CD14-positive monocyte (primary cell): Measurements from ENCODE around the gene DIPK1C. TPM values are rescaled to one million over a fixed set of nuclear protein-coding genes. Genes with fewer than 3 reads are reported as not detected.

Experiments used
- DNase-seq, 3 donors: peaks; one replicate each; pipeline ENCODE4 v3.0.0-alpha.2; 2011 to 2022
- H2AFZ ChIP-seq: 2 replicates; pipeline ENCODE4 v1.6.0; 2012; ENCODE audit warnings: mild to moderate bottlenecking, low read depth, low read length, inconsistent platforms; ENCODE audit not compliant: insufficient read depth, poor library complexity, severe bottlenecking
- H3K27ac ChIP-seq, 2 donors: 1 replicate in 1 of 2; 2 replicates in 1 of 2; pipeline ENCODE4 v1.5.1; 2012 to 2013; ENCODE audit warnings: low read length in 2 of 2, control low read depth in 1 of 2, inconsistent platforms in 1 of 2, low read depth in 1 of 2, mild to moderate bottlenecking in 1 of 2
- H3K27me3 ChIP-seq, 2 donors: one replicate each; pipeline versions ENCODE4 v1.6.0 to v1.6.1; 2011 to 2013; ENCODE audit warnings: low read length in 2 of 2; ENCODE audit not compliant: control insufficient read depth in 2 of 2, insufficient read depth in 2 of 2
- H3K36me3 ChIP-seq, 2 donors: replicated peaks in 1 of 2; 1 replicate in 1 of 2; 2 replicates in 1 of 2; pipeline versions ENCODE4 v1.5.1 to v1.6.1; 2012 to 2013; ENCODE audit warnings: low read length in 2 of 2, control low read depth in 1 of 2, inconsistent platforms in 1 of 2, mild to moderate bottlenecking in 1 of 2; ENCODE audit not compliant: insufficient read depth in 2 of 2, control insufficient read depth in 1 of 2
- H3K4me1 ChIP-seq, 2 donors: 1 replicate in 1 of 2; 2 replicates in 1 of 2; pipeline versions ENCODE4 v1.5.1 to v1.6.1; 2012 to 2013; ENCODE audit warnings: low read length in 2 of 2, control low read depth in 1 of 2, inconsistent platforms in 1 of 2, mild to moderate bottlenecking in 1 of 2, moderate library complexity in 1 of 2; ENCODE audit not compliant: insufficient read depth in 2 of 2, control insufficient read depth in 1 of 2
- H3K4me2 ChIP-seq: replicated peaks from 2 replicates; pipeline ENCODE3; 2012; ENCODE audit warnings: low read length, moderate library complexity, mild to moderate bottlenecking; ENCODE audit not compliant: poor library complexity, severe bottlenecking; ENCODE audit errors: extremely low read depth
- H3K4me3 ChIP-seq, 3 experiments: fragments of 200-600 bp in 1 of 3; sonication (generic) in 1 of 3; replicated peaks in 1 of 3; 1 replicate in 2 of 3; 2 replicates in 1 of 3; pipeline ENCODE4 v1.5.1; 2011 to 2013; ENCODE audit warnings: low read length in 3 of 3, mild to moderate bottlenecking in 3 of 3, control low read depth in 2 of 3, low read depth in 2 of 3, inconsistent platforms in 1 of 3, moderate library complexity in 1 of 3
- H3K79me2 ChIP-seq: 2 replicates; pipeline ENCODE4 v1.6.0; 2012; ENCODE audit warnings: mild to moderate bottlenecking, control low read depth, inconsistent platforms, low read length, moderate library complexity; ENCODE audit not compliant: insufficient read depth
- H3K9ac ChIP-seq: 2 replicates; pipeline ENCODE4 v1.6.0; 2017; ENCODE audit warnings: low read length, mild to moderate bottlenecking; ENCODE audit not compliant: insufficient read depth, poor library complexity, severe bottlenecking
- H3K9me3 ChIP-seq, 2 donors: replicated peaks in 1 of 2; 1 replicate in 1 of 2; 2 replicates in 1 of 2; pipeline versions ENCODE4 v1.5.1 to v1.6.1; 2012 to 2013; ENCODE audit warnings: low read length in 2 of 2, control low read depth in 1 of 2; ENCODE audit not compliant: control insufficient read depth in 1 of 2, insufficient read depth in 1 of 2
- H4K20me1 ChIP-seq: 2 replicates; pipeline ENCODE4 v1.6.0; 2012; ENCODE audit warnings: mild to moderate bottlenecking, low read length, control low read depth, moderate library complexity; ENCODE audit not compliant: insufficient read depth
- H3K27ac Mint-ChIP-seq, 7 donors: one replicate each; pipeline ENCODE4 v1.8.0; 2020; ENCODE audit warnings: mild to moderate bottlenecking in 7 of 7, mixed read lengths in 7 of 7, moderate library complexity in 6 of 7, inconsistent platforms in 2 of 7
- H3K27me3 Mint-ChIP-seq, 3 donors: one replicate each; pipeline ENCODE4 v1.8.0; 2021 to 2022; ENCODE audit warnings: low read depth in 3 of 3, mild to moderate bottlenecking in 3 of 3, mixed read lengths in 3 of 3, moderate library complexity in 3 of 3, inconsistent platforms in 1 of 3
- H3K36me3 Mint-ChIP-seq, 2 donors: one replicate each; pipeline ENCODE4 v1.8.0; 2020; ENCODE audit warnings: mixed read lengths in 2 of 2, inconsistent platforms in 1 of 2, mild to moderate bottlenecking in 1 of 2
- H3K4me1 Mint-ChIP-seq: one replicate; pipeline ENCODE4 v1.8.0; 2020; ENCODE audit warnings: mild to moderate bottlenecking, mixed read lengths
- H3K4me3 Mint-ChIP-seq, 2 donors: one replicate each; pipeline ENCODE4 v1.8.0; 2020; ENCODE audit warnings: mild to moderate bottlenecking in 2 of 2, mixed read lengths in 2 of 2, moderate library complexity in 1 of 2
- H3K9me3 Mint-ChIP-seq, 7 donors: one replicate each; pipeline ENCODE4 v1.8.0; 2020 to 2022; ENCODE audit warnings: mixed read lengths in 7 of 7, mild to moderate bottlenecking in 6 of 7, moderate library complexity in 6 of 7, inconsistent platforms in 2 of 7
- CTCF ChIP-seq: fragments of 200-600 bp; IDR thresholded peaks from one replicate; pipeline ENCODE4 v1.8.0; 2022; ENCODE audit warnings: antibody characterized with exemption, mild to moderate bottlenecking
- WGBS: methylation state at CpG from one replicate; pipeline ENCODE4 v1.1.5; 2013; ENCODE audit warnings: missing lambda C conversion rate; ENCODE audit not compliant: insufficient coverage; 5-methylcytosine and 5-hydroxymethylcytosine counted together
- intact Hi-C, 2 donors: fragments of 100-400 bp; cut with micrococcal nuclease; formaldehyde crosslinking; loops; one replicate each; pipeline versions ENCODE4 v1.15.0 to v1.15.1; 2023
- polyA plus RNA-seq, 3 donors: library from polyadenylated mRNA; depleted of rRNA in 1 of 3; unstranded in 2 of 3; stranded (reverse) in 1 of 3; fragments of 300-500 nt in 2 of 3; fragments of >200 nt in 1 of 3; fragmentation: Illumina TruSeq in 2 of 3; gene quantifications; 1 replicate in 2 of 3; 2 replicates in 1 of 3; pipeline ENCODE4 v1.2.3, GENCODE V29; 2012 to 2021

Gene DIPK1C
- polyA plus RNA-seq, 3 donors: not detected

- intact Hi-C loops: no loop called here
- DNase-seq: no peak
- Histone ChIP-seq H3K9ac (no peak overlapping the region), H3K36me3 (no peaks in the 10 kb centered on the region), H3K79me2 (no peaks in the 10 kb centered on the region), H3K4me1 (no peaks in the 10 kb centered on the region), H3K27ac (no peak overlapping the region), H3K4me3 (no peak overlapping the region), H4K20me1 (no peaks in the 10 kb centered on the region), H3K9me3 (peaks cover 8 to 21% of the 10 kb centered on the region in 2 donors), H3K27me3 (no peaks in the 10 kb centered on the region), H2AFZ (no peak overlapping the region), H3K4me2 (no peak overlapping the region)
- Mint-ChIP-seq H3K27me3 (peaks cover 0 to 4% (median 3%) of the 10 kb centered on the region in 3 donors), H3K4me1 (no peaks in the 10 kb centered on the region), H3K4me3 (no peak overlapping the region), H3K36me3 (no peaks in the 10 kb centered on the region), H3K27ac (no peak overlapping the region), H3K9me3 (peaks cover 13 to 21% (median 17%) of the 10 kb centered on the region in 7 donors)
- TF ChIP-seq CTCF: no peak
- 96% methylated on average over 11 of the region's 11 CpGs for WGBS
These were observed 31.2 kb downstream of the DIPK1C start for GRCh38 chr18:74425876-74426275.

- H3K4me3 ChIP-seq: no peak overlapping the region
- 93% methylated on average over 4 of the region's 4 CpGs for WGBS
- H3K9me3 Mint-ChIP-seq: peaks cover 13 to 21% (median 17%) of the 10 kb centered on the region in 7 donors
- no peak overlapping the region for H3K27ac ChIP-seq
- no peak for TF ChIP-seq CTCF
- no peaks in the 10 kb centered on the region for H3K27me3 ChIP-seq
- no peak overlapping the region for H3K4me2 ChIP-seq
- H2AFZ ChIP-seq: no peak overlapping the region
- H3K4me3 Mint-ChIP-seq: no peak overlapping the region
- no peak overlapping the region for H3K27ac Mint-ChIP-seq
- H3K27me3 Mint-ChIP-seq: peaks cover 0 to 4% (median 3%) of the 10 kb centered on the region in 3 donors
- H3K4me1 ChIP-seq: no peaks in the 10 kb centered on the region
- no peaks in the 10 kb centered on the region for H3K36me3 ChIP-seq
- H3K9ac ChIP-seq: no peak overlapping the region
- H3K9me3 ChIP-seq: peaks cover 8 to 21% of the 10 kb centered on the region in 2 donors
- H3K36me3 Mint-ChIP-seq: no peaks in the 10 kb centered on the region
- intact Hi-C loops: no loop called here
- H3K79me2 ChIP-seq: no peaks in the 10 kb centered on the region
- H4K20me1 ChIP-seq: no peaks in the 10 kb centered on the region
- DNase-seq: no peak
- H3K4me1 Mint-ChIP-seq: no peaks in the 10 kb centered on the region
These were observed 31.9 kb downstream of the DIPK1C start for GRCh38 chr18:74425161-74425560.
